ENCODE measurements around the gene ZNF277.

The ZNF277 gene

GRCh38 chr7:112336936-112337576 is 130.6 kb downstream of the ZNF277 start:
- no peak overlapping the region for H3K4me3 ChIP-seq (ENCODE audit: low read depth, low read length)
- TF ChIP-seq CTCF (IDR thresholded peaks at IDR 0.05; ENCODE audit: borderline replicate concordance, insufficient read depth, low read depth, low read length): no peak

- no peak for TF ChIP-seq CTCF (IDR thresholded peaks at IDR 0.05; ENCODE audit: borderline replicate concordance, insufficient read depth, low read depth, low read length)
- no peak overlapping the region for H3K4me3 ChIP-seq (ENCODE audit: low read depth, low read length)
Measured at GRCh38 chr7:112337892-112338291, 131.4 kb downstream of the ZNF277 start.

- no peak for TF ChIP-seq CTCF (IDR thresholded peaks at IDR 0.05; ENCODE audit: borderline replicate concordance, insufficient read depth, low read depth, low read length)
- H3K4me3 ChIP-seq (ENCODE audit: low read depth, low read length): no peak overlapping the region
Measured at GRCh38 chr7:112338786-112339185, 132.3 kb downstream of the ZNF277 start.

GRCh38 chr7:112341464-112341863 is 135.0 kb downstream of the ZNF277 start:
- no peak overlapping the region for H3K4me3 ChIP-seq (ENCODE audit: low read depth, low read length)
- no peak for TF ChIP-seq CTCF (IDR thresholded peaks at IDR 0.05; ENCODE audit: borderline replicate concordance, insufficient read depth, low read depth, low read length)

GRCh38 chr7:112346381-112347060 is 140.0 kb downstream of the ZNF277 start:
- TF ChIP-seq CTCF (IDR thresholded peaks at IDR 0.05; ENCODE audit: borderline replicate concordance, insufficient read depth, low read depth, low read length): no peak
- no peak overlapping the region for H3K4me3 ChIP-seq (ENCODE audit: low read depth, low read length)

GRCh38 chr7:112347088-112347487 is 140.6 kb downstream of the ZNF277 start:
- no peak overlapping the region for H3K4me3 ChIP-seq (ENCODE audit: low read depth, low read length)
- no peak for TF ChIP-seq CTCF (IDR thresholded peaks at IDR 0.05; ENCODE audit: borderline replicate concordance, insufficient read depth, low read depth, low read length)

GRCh38 chr7:112350585-112350984 is 144.1 kb downstream of the ZNF277 start:
- TF ChIP-seq CTCF (IDR thresholded peaks at IDR 0.05; ENCODE audit: borderline replicate concordance, insufficient read depth, low read depth, low read length): no peak
- H3K4me3 ChIP-seq (ENCODE audit: low read depth, low read length): no peak overlapping the region
